SK-N-MC (cell line): Measurements from ENCODE around the gene TEAD2.

Experiments
- EZH2 ChIP-seq: fragments of 200-600 bp; sonication (generic); IDR thresholded peaks from one replicate; pipeline ENCODE4 v1.6.1; 2017; ENCODE audit warnings: antibody characterized with exemption
- POLR2AphosphoS5 ChIP-seq: IDR thresholded peaks from 2 replicates; pipeline ENCODE4 v1.6.1; 2012; ENCODE audit warnings: mild to moderate bottlenecking, low read depth, low read length, borderline replicate concordance

DNA sequence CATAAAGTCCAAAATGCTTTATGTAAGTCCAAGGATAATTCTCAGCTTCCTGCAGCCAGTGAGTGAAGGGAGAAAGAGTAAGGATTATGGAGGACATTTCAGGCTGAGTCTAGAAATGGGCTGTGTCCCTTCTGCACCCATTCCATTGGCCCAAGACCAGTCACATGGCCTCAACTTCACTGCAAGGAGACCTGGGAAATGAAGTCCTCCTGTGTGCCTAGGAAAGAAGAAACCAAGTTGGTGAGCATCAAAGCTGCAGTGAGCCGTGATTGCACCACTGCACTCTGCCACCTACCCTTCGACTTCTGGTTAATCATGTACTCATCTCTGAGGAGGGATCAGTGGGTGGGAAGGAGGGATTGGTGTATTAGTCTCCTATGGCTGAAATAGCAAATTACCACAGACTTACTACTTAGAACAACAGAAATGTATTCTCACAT is 30.6 kb downstream of the TEAD2 start:
- TF ChIP-seq EZH2 (no peak), POLR2AphosphoS5 (no peak)
